Measurements from ENCODE around the gene BICD1. TPM values are rescaled to one million over a fixed set of nuclear protein-coding genes. Genes with fewer than 3 reads are reported as not detected.

The BICD1 gene
- polyA plus RNA-seq, 1 of the 3 experiments (the other 2 are of a cell fraction), result 12.1 TPM

- TF ChIP-seq FOXJ3 (CRISPR knock-in tag; IDR thresholded peaks at IDR 0.05) (no peak), FOSL2 (IDR thresholded peaks at IDR 0.05; ENCODE audit: borderline replicate concordance, low read depth) (0 out of 2 replicates have a peak, but pooled peaks have one; percentile 8), REST (IDR thresholded peaks at IDR 0.05; ENCODE audit: low read depth, low read length) (no peak), USF1 (IDR thresholded peaks at IDR 0.05; ENCODE audit: borderline replicate concordance, low read depth) (no peak), SIN3A (IDR thresholded peaks at IDR 0.05; ENCODE audit: borderline replicate concordance, low read depth, low read length) (no peak), RCOR1 (IDR thresholded peaks at IDR 0.05; ENCODE audit: low read length) (no peak), SMC3 (IDR thresholded peaks at IDR 0.05; ENCODE audit: low read depth, low read length) (no peak), ZBTB33 (IDR thresholded peaks at IDR 0.05; ENCODE audit: borderline replicate concordance, low read depth) (no peak), MAX (IDR thresholded peaks at IDR 0.05; ENCODE audit: low read depth) (no peak), EZH2phosphoT487 (IDR thresholded peaks at IDR 0.05; ENCODE audit: borderline replicate concordance, low read depth) (no peak)
These were observed 192.3 kb downstream of the BICD1 start (continued) for GRCh38 chr12:32298917-32299316.

GRCh38 chr12:32301216-32301615 is 194.6 kb downstream of the BICD1 start:
- Histone ChIP-seq H3K36me3 (replicated peaks in 1 of 2; ENCODE audit: control insufficient read depth in 1 of 2, insufficient read depth in 2 of 2, low read length in 1 of 2) (peaks cover 3 to 7% of the 10 kb centered on the region in 2 experiments), H3K9ac (no peak overlapping the region), H3F3A (replicated peaks; ENCODE audit: insufficient read depth) (peaks cover 8% of the 10 kb centered on the region), H3K4me2 (no peak overlapping the region), H3K27ac (ENCODE audit: low read depth in 2 of 2, low read length in 1 of 2) (no peak overlapping the region), H3K4me1 (ENCODE audit: control insufficient read depth in 1 of 2, insufficient read depth in 2 of 2, low read depth in 1 of 2, low read length in 1 of 2) (peaks cover 4 to 5% of the 10 kb centered on the region in 2 experiments), H3K9me3 (no peaks in the 10 kb centered on the region), H3K79me2 (ENCODE audit: insufficient read depth) (peaks cover 18% of the 10 kb centered on the region; the same call in 1 of the 2 replicates), H4K20me1 (ENCODE audit: insufficient read depth) (no peaks in the 10 kb centered on the region), H3K9me2 (no peaks in the 10 kb centered on the region), H3K4me3 (ENCODE audit: low read depth in 2 of 2, low read length in 1 of 2) (no peak overlapping the region), H2AFZ (ENCODE audit: low read depth) (no peak overlapping the region), H3K27me3 (ENCODE audit: insufficient read depth) (no peaks in the 10 kb centered on the region)
- POLR2A ChIA-PET, result no interaction called here
- TF ChIP-seq NFIC (IDR thresholded peaks at IDR 0.05; ENCODE audit: borderline replicate concordance) (no peak), JUND (IDR thresholded peaks at IDR 0.05) (no peak), MEF2A (IDR thresholded peaks at IDR 0.05; ENCODE audit: borderline replicate concordance, low read depth) (no peak), FOXJ3 (CRISPR knock-in tag; IDR thresholded peaks at IDR 0.05) (no peak), IRF3 (IDR thresholded peaks at IDR 0.05; ENCODE audit: low read depth, low read length) (no peak), FOSL2 (IDR thresholded peaks at IDR 0.05; ENCODE audit: borderline replicate concordance, low read depth) (no peak), MAX (IDR thresholded peaks at IDR 0.05; ENCODE audit: low read depth) (no peak)
- CTCF ChIA-PET, result interaction anchor here (1.1 to 3.8 kb wide), 3 partner anchors 10 to 211 kb away, joined by 3 to 11 read pairs (median 4); no protein-coding TSS in a partner anchor
- no peak for DNase-seq
- WGBS (ENCODE audit: low lambda C conversion rate), result 98% methylated on average over 5 of the region's 5 CpGs
